ENCODE results near the gene USP48. TPM values are rescaled to one million over a fixed set of nuclear protein-coding genes. Genes with fewer than 3 reads are reported as not detected.

The USP48 gene
- polyA plus RNA-seq, 2 of the 4 experiments (the other 2 are of a cell fraction), result 22.8 to 27.4 TPM

DNA sequence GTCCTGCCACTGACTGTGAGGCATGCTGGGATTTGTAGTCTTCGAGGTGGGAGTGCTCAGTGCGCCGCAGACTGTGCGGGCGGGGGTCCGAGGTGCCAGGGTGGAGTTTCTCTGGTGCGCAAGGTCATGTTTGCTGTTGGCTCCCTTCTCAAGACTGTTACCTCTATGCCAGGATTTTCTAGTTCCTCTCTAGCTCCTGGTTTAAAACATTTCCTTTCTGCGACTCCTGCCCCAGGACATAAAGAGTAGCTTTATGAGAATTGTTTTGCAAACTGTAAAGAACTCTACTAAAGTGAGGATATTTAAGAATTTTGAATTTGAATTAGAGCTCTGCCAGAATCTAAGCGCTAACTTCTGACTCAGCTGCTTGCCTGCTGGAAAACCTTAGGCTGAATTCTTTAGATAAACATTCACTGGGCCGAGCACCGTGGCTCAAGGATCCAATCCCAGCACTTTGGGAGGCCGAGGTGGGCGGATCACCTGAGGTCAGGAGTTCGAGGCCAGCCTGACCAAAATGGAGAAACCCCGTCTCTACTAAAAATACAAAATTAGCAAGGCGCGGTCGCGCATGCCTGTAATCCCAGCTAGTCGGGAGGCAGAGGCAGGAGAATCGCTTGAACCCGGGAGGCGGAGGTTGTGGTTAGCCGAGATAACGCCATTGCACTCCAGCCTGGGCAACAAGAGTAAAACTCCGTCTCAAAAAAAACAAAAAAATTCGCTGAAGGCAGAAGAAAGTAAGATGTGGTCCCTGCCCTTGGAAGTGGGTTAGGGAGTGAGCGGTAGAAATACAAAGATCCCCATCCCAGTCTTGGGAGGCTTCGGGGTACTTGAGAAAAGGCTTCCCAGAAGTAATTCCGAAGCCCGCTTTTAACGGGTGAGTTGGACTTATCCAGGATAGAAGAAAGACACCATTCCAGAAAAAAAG, 992 bp upstream of the USP48 start:
- CTCF ChIA-PET, result no interaction called here
- H3K27ac ChIP-seq, result peak overlapping the region; percentile 99 to 100
- no peaks in the 10 kb centered on the region for H3K9me3 ChIP-seq
- DNase-seq (ENCODE audit: low read depth in 1 of 2, low spot score in 1 of 2) (peak; percentile 66 to 97), FAIRE-seq (no peak), ATAC-seq (peak; percentile 91 to 93)
- no peak for TF ChIP-seq CEBPB (IDR thresholded peaks at IDR 0.05)
- TF ChIP-seq JUNB (IDR thresholded peaks at IDR 0.05), result no peak
- no peak for TF ChIP-seq CBX2 (IDR thresholded peaks at IDR 0.05; ENCODE audit: borderline replicate concordance, low read depth)
- peak; percentile 82; the same call in 1 of the 2 replicates for TF ChIP-seq CHD4 (IDR thresholded peaks at IDR 0.05; ENCODE audit: borderline replicate concordance)
- TF ChIP-seq FOXS1 (CRISPR knock-in tag; IDR thresholded peaks at IDR 0.05), result no peak
- TF ChIP-seq POLR2A (IDR thresholded peaks at IDR 0.05; ENCODE audit: low read length), result peak; percentile 4; the same call in 1 of the 2 replicates
- POLR2A ChIA-PET, result interaction anchor here (0.5 to 0.6 kb wide), 2 partner anchors 211 to 1994 kb away, joined by 3 read pairs; partner anchors contain the start of gene PITHD1
- peak overlapping the region; percentile 93 for H3K4me2 ChIP-seq
- WGBS (ENCODE audit: missing lambda C conversion rate), result 42% methylated on average over 32 of the region's 32 CpGs
- peaks cover 9% of the 10 kb centered on the region; the same call in 1 of the 3 replicates for H3K4me1 ChIP-seq
- H3K4me3 ChIP-seq, result peak overlapping the region; percentile 97

GRCh38 chr1:21782349-21782867, 541 bp downstream of the USP48 start:
- Histone ChIP-seq H3K9me3 (0 out of 3 replicates have a peak, but pooled peaks cover 4% of the 10 kb centered on the region), H3K4me3 (peak overlapping the region; percentile 97), H3K4me1 (peaks cover 9% of the 10 kb centered on the region; the same call in 1 of the 3 replicates), H3K27ac (peak overlapping the region; percentile 99 to 100), H3K4me2 (peak overlapping the region; percentile 99)
- TF ChIP-seq RAD21 (conservative IDR thresholded peaks at IDR 0.05 in 1 of 2, IDR thresholded peaks at IDR 0.05 in 1 of 2) (peak; percentile 36 to 50; a peak in 3 of 5 replicates), MAFK (IDR thresholded peaks at IDR 0.05; ENCODE audit: partially characterized antibody) (no peak), SMC3 (IDR thresholded peaks at IDR 0.05) (peak; percentile 19; the same call in 1 of the 3 replicates)
- TF ChIP-seq, protein P1, sequence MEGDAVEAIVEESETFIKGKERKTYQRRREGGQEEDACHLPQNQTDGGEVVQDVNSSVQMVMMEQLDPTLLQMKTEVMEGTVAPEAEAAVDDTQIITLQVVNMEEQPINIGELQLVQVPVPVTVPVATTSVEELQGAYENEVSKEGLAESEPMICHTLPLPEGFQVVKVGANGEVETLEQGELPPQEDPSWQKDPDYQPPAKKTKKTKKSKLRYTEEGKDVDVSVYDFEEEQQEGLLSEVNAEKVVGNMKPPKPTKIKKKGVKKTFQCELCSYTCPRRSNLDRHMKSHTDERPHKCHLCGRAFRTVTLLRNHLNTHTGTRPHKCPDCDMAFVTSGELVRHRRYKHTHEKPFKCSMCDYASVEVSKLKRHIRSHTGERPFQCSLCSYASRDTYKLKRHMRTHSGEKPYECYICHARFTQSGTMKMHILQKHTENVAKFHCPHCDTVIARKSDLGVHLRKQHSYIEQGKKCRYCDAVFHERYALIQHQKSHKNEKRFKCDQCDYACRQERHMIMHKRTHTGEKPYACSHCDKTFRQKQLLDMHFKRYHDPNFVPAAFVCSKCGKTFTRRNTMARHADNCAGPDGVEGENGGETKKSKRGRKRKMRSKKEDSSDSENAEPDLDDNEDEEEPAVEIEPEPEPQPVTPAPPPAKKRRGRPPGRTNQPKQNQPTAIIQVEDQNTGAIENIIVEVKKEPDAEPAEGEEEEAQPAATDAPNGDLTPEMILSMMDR (IDR thresholded peaks at IDR 0.05), result peak; percentile 32; the same call in 2 of the 3 replicates
- 4% methylated on average over 15 of the region's 37 CpGs for WGBS (ENCODE audit: missing lambda C conversion rate)
- ChIA-PET CTCF (interaction anchor here (0.9 to 2.1 kb wide), 3 partner anchors 15 to 178 kb away, joined by 3 to 6 read pairs (median 4); no protein-coding TSS in a partner anchor), POLR2A (interaction anchor here (0.8 kb wide), 1 partner anchor 138 kb away, joined by 3 read pairs; no protein-coding TSS in a partner anchor)
- ATAC-seq (peak; percentile 62 to 67), FAIRE-seq (no peak), DNase-seq (ENCODE audit: low read depth in 1 of 2, low spot score in 1 of 2) (peak; percentile 10 to 57)

DNA sequence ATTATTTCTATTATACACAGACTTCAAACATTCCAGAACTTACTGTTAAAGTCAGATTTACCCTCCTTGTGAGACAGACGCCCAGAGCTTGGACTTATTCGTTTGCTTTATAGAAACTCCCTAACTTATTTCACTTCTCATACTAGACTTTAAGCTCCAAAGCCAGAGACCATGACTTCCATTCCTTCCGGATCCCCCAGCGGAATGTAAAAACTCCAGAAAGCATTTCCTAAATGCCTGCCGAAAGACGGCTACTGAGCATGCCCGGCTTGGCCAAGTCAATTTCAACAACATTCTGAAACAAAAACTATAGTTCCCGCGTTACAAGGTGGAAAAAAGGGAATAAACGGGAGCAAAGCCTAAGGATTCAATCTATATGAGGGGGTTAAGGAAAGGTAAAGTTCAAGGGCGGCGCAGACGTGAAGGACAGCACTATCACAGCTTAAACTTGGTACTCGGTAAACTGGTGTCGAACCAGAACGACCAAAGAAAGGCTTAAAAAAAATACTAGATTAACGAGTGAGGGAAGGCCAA, 1.1 kb downstream of the USP48 start:
- ATAC-seq (peak in 1 of 2 experiments; percentile 2; a peak in 1 of 6 replicates), FAIRE-seq (no peak), DNase-seq (ENCODE audit: low read depth in 1 of 2, low spot score in 1 of 2) (peak in 1 of 2 experiments; percentile 9)
- CTCF ChIA-PET, result interaction anchor here (0.7 to 2.1 kb wide), 3 partner anchors 15 to 79 kb away, joined by 3 to 6 read pairs (median 4); no protein-coding TSS in a partner anchor
- Histone ChIP-seq H3K4me3 (peak overlapping the region; percentile 97), H3K4me1 (peaks cover 9% of the 10 kb centered on the region; the same call in 1 of the 3 replicates), H3K9me3 (0 out of 3 replicates have a peak, but pooled peaks cover 4% of the 10 kb centered on the region), H3K27ac (peak overlapping the region; percentile 99 to 100), H3K4me2 (peak overlapping the region; percentile 99)
- 3% methylated on average over 17 of the region's 17 CpGs for WGBS (ENCODE audit: missing lambda C conversion rate)
- TF ChIP-seq NPAS2 (CRISPR knock-in tag; IDR thresholded peaks at IDR 0.05; ENCODE audit: borderline replicate concordance) (no peak), FOXS1 (CRISPR knock-in tag; IDR thresholded peaks at IDR 0.05) (0 out of 2 replicates have a peak, but pooled peaks have one; percentile 11)
- POLR2A ChIA-PET, result no interaction called here

DNA sequence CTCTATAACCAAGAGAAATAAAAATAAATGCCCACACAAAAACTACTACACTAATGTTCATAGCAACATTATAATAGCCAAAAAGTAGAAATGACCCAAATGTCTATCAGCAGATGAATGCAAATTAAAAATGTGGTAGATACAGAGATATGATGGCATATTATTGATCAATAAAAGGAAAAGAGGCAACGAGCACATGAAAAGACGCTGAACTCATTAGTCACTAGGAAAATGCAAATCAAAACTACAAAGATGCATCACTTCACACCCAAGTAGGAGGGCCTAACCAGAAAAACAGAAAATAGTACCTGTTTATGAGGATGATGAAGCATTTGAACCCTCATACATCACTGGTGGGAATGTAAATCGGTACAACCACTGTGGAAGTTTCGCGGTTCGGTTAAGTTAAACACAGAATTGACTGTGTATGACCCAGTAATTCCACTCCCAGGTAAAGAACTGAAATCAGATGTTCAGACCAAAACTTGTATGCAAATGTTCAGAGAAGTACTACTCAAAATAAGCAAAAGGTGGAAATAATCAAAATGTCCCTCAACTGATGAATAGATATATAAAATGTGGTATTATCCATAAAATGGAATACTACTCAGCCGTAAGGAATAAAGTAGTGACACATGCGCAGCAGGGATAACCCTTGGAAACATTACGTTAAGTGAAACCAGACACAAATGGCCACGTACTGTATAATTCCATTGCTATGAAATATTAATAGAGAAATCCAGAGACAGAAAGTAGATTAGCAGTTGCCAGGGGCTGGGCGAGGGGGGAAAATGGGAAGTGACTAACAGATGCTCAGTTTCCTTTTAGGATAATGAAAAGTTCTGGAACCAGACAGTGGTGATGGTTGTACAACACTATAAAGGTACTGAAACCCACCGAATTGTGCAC, 3.1 kb downstream of the USP48 start:
- TF ChIP-seq KDM1A (IDR thresholded peaks at IDR 0.05; ENCODE audit: low read depth) (no peak), GATA3 (IDR thresholded peaks at IDR 0.05; ENCODE audit: borderline replicate concordance) (no peak), TP53 (CRISPR knock-in tag; IDR thresholded peaks at IDR 0.05) (no peak), SREBF2 (IDR thresholded peaks at IDR 0.05) (no peak), HOXA7 (CRISPR knock-in tag; IDR thresholded peaks at IDR 0.05) (no peak), RAD21 (conservative IDR thresholded peaks at IDR 0.05 in 1 of 2, IDR thresholded peaks at IDR 0.05 in 1 of 2) (no peak), ESRRA (IDR thresholded peaks at IDR 0.05; ENCODE audit: borderline replicate concordance, low read length) (no peak), MYC (IDR thresholded peaks at IDR 0.05; ENCODE audit: borderline replicate concordance, low read length) (no peak), NPAS2 (CRISPR knock-in tag; IDR thresholded peaks at IDR 0.05; ENCODE audit: borderline replicate concordance) (no peak)
- TF ChIP-seq, protein P2, sequence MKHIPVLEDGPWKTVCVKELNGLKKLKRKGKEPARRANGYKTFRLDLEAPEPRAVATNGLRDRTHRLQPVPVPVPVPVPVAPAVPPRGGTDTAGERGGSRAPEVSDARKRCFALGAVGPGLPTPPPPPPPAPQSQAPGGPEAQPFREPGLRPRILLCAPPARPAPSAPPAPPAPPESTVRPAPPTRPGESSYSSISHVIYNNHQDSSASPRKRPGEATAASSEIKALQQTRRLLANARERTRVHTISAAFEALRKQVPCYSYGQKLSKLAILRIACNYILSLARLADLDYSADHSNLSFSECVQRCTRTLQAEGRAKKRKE (CRISPR knock-in tag; IDR thresholded peaks at IDR 0.05; ENCODE audit: low read depth), result no peak
- H3K4me1 ChIP-seq, result peaks cover 20% of the 10 kb centered on the region
- WGBS (ENCODE audit: missing lambda C conversion rate), result 95% methylated on average over 12 of the region's 12 CpGs
- H3K9me3 ChIP-seq, result 0 out of 3 replicates have a peak, but pooled peaks cover 4% of the 10 kb centered on the region
- H3K4me2 ChIP-seq, result no peak overlapping the region
- no peak overlapping the region for H3K4me3 ChIP-seq
- DNase-seq (ENCODE audit: low read depth in 1 of 2, low spot score in 1 of 2) (no peak), FAIRE-seq (no peak), ATAC-seq (no peak)
- CTCF ChIA-PET, result no interaction called here
- H3K27ac ChIP-seq, result no peak overlapping the region
- POLR2A ChIA-PET, result no interaction called here
